NCI-H2171 (cell line): ENCODE results near the gene PRDM5.
"Not testable (repeated sequence)": the region's sequence is repeated elsewhere in the genome, so short reads cannot be mapped to it uniquely, and the experiment has no call there.

Experiments
- DNase-seq: peaks from one replicate; lab custom pipeline; 2025; lab: John Stamatoyannopoulos, UW

PRDM5 gene

DNA sequence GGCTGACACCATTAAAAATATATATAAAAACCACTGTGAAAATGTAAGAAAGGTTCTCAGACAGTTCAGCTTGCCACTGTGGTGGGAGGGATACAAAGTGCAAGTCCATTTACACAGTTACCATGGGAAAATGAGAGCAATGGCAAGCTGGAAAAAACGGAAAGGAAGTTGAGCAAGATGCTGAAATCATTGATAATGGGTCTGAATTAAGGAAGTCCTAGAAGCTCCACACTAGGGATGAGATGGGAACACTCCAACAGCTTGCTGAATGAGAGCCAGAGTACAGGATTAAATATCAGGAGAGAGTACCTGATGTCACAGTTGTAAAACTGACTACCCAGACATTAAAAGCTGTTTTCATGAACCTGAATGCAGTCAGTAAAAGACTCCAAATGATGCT, 218.6 kb downstream of the PRDM5 start:
- DNase-seq = no peak

DNA sequence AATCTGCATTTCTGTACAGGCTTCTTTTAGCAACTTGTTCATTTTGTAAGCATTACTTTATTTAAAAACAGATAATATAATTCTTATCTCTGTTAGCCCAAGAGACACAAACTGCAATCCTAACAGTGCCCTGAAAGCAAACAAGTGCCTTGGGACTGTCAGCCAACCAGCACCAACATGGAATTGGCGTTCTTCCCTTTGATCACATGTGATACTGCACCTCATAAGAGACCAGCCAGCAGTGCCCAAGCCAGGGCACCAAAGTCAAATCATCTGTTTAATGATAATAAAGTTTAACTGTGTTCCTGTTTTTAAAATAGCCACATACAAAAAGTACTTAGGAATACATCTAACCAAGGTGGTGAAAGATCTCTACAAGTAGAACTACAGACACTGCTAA, 223.2 kb downstream of the PRDM5 start:
- no peak for DNase-seq

DNA sequence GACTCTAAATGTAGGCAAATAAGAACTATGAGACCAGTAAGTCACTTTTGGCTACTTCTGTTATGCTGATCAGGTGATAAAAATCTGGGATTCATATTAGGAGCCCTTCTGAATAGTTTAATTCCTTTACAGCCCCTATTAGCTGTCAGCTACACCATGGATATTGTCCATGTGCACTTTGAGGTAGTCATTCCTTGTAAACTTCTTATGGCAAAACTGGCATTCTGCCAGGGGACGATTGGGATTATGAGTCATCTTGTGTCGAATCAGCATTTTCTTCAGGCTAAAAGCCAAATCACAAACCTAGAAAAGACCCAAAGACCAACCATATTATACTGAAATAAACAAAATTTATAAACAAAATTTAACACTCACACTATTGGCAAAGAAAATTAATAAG, 227.6 kb downstream of the PRDM5 start:
- DNase-seq = no peak

DNA sequence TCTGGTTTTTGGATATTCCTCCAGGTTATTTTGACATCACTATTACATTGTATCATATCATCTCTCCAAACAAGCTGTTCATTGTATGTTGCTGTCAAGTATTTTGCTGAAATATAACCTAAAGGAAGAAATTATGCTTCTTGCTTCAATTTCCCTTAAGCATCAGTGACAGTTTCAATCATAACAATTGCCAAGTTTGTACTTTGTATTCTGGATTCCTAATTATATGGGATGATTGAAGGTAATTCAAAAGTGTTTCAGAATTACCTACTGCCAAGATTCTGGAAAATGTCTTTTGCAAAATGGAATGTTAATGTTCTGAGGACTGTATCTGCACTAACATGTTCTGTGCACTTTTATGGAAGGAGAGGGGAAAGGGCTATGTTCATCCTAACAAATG, 228.7 kb downstream of the PRDM5 start:
- no peak for DNase-seq

DNA sequence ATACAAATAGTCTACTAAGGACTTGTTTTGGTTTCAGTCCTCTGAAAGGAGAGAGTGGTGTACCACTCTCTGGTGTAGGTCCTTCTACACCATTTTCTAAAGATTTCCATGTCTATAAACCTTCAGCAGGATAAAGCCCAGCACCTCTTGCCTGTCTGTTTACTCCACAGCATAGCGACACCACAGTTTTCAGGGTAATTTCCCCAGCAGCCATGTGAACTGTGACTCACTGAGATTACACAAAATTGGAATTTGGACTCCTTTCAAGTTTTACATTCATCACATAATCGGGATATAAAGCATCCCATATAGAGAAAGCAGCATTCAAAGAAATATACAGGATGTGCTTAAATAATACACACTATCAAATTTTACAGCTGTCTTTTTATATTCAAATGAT, 229.6 kb downstream of the PRDM5 start:
- no peak for DNase-seq

DNA sequence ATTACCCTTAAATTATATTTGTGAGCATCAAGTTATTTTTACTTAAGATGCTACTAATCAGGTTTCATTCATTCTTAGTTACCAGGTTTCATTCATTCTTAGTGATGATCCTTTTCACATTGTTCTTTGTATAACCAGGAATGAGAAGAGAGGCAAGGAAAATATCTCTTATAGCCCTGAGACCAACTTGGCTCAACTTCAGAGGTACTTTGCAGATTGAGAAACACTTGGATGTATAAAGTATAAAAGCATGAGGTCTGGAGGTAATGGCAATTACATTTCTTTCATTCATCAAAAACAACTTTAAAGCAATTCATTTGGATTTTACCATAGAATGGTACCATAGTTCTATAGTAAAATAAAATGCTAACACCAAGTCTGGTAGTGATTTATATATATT, 231.0 kb downstream of the PRDM5 start:
- no peak for DNase-seq

DNA sequence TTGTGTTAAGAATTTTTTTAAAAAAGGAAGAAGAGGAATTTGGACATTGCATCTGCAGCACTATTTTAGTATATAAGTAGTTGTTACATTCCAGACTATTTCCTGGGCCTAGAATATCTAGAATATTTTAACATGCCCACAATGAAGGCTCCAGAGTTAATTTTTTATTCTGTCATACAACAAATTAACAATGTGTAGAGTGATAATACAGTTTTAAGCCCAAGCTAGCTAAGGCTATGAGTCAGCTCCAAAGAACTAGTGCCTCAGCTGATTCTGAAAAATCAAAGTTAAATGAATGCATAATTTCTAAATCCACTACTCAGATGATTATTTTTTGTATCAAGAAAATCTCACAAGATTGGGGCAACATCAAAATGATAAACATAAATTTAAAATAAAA, 231.4 kb downstream of the PRDM5 start:
- no peak for DNase-seq

DNA sequence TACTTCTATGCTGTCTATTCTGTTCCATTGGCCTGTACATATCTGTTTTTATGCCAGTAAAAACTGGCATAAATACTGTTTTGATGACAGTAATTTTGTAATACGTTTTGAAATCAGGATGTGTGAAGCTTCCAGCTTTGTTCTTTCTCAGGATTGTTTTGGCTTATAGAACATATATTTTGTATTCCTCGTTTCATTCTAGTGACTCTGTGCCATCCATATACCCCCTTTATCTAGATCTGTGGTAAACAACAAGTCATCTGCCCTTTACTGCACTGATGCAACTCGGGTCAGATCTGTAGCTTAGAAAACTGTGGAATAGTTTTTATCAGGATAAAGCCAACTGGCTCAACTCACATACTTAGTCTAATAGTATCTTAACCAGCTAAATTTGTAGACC, 233.7 kb downstream of the PRDM5 start:
- no peak for DNase-seq

DNA sequence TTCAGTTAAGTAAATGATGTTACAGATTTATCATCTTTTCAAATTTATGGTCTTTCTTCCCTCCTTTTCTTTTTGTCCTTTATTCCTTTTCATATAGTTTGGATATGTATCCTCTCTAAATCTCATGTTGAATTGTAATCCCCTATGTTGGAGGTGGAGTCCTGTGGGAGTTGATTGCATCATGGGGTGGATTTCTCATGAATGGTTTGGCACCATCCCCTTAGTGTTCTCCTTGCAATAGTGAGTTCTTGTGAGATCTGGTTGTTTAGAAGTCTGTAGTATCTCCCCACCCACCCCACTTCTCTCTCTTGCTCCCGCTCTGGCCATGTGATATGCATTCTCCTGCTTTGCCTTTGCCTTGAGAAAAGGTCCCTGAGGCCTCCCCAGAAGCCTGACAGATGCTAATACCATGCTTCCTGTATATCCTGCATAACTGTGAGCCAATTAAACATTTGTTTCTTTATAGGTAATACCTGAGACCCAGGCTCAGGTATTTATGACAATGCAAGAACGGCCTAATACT, 236.7 kb downstream of the PRDM5 start:
- DNase-seq = no peak

DNA sequence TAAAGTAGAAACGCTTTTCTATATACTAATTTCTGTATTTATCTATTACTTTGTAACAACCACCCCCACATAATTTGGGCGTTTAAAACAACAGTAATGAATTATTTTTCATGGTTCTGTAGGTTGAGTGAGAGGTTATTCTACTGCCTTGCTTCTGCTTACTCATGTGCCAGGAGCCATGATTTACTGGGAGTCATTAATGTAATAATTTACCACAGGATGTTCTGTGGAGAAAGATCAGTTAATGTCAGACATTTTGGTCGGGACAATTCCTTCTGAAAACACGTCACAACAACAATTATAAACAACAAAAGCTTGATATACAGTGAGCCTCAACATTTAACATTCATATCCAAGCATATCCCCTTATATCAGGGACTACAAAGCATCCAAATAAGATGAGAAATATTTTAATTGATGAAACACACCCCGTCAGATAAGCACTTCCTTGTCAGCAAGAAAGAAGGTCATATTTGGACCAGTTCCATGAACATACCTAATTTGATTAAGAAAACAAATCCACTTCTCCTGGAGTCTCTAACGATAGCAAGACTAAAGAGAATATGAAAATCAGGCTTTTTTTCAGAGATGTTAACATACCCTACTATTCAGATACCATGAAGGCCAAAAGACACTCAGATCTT, 238.5 kb downstream of the PRDM5 start:
- DNase-seq = no peak

DNA sequence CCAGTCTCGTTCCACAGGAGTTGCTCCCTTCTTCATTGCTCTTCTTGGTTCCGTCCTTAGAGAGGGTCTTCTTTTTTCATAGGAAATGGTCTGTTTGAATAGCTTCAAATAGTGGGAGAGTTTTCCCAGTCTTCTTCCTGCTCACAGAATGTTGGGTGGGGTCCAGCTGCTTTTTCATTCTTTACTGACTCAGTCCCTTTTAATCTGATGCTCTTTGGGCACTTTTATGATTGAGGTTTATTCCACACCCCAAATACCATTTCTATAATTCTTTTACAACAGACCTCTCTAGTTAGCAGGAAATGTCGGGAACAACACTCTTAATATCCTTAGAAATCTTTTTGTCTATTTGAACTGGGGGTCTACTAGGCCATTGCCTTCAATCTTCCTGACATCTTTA, 239.5 kb downstream of the PRDM5 start:
- no peak for DNase-seq

DNA sequence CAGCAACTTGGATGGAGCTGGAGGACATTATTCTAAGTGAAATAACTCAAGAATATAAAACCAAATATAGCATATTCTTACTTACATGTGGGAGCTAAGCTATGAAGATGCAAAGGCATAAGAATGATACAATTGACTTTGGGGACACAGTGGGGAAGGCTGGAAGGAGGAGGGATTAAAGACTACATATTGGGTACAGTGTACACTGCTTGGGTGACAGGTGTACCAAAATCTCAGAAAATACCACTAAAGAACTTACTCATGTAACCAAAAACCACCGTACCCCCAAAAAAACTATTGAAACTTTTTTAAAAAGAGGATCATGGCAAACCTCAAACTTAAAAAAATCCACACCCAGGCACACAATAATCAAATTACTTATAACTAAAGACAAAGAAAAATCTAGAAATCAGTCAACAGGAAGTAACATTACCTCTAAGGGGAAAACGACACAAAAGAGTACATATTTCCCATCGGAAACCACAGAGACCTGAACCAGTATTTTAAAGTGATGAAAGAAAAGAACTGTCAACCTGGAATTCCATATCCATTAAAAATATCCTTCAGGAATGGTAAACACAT, 241.8 kb downstream of the PRDM5 start:
- no peak for DNase-seq

DNA sequence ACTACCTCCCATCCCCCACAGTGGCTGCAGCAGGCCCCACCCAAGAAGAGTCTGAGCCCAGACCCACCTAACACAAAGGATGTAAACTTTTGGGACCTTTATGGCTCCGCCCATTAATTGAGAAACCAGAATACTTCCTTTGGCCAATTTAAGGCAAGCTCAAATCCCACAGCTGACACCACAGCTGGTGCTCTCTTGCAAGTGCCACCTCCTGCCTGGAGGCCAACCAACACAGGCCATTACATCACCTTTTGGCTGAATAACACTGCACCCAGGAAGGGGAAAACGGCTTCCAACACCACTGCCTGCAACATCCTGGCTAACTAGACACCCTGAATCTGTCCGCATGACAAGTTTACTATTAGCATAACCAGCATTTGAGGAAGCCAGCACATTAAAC, 248.8 kb downstream of the PRDM5 start:
- no peak for DNase-seq

DNA sequence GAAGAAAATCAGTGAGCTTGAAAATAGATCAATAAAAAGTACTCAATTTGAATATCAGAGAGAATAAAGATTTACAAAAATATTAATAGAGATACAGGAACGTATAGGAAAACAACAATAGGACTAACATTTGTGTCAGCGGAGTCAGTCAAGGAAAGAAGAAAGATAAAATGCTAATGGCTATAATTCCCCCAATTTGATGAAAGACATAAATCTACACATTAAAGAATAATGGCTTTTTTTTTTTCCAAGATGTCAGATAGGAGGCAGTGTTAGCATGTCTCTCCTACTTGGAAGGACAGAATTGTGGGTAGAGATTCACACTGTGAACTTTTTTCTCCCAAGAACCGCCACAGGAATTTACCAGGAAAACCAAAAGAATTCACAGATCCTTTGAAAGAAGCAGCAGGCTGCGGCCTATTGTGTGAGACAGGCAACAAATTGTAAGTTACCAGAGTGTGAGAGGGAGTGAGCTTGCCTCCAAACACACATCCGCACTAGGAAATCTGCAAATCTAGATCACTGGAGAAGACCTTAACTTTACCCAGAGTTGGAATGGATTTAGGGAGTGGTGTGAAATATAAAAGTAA, 249.9 kb downstream of the PRDM5 start:
- no peak for DNase-seq

DNA sequence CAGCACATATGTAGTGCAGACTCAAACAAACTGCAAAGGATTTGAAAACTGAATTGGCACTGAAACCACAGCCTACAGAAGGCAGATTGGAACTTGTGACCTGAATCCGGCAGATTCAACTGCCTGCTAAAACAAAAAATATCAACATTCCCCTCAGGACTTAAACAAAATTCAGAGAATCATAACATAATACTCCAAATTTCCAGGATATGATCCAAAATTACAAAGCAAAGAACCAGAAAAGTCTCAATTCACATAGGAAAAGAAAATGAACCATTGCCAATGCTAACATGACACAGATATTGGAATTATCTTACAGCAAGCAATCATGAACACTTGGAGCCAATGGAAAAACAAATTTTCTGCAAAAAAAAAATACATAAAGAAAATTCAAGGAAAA, 250.4 kb downstream of the PRDM5 start:
- no peak for DNase-seq

DNA sequence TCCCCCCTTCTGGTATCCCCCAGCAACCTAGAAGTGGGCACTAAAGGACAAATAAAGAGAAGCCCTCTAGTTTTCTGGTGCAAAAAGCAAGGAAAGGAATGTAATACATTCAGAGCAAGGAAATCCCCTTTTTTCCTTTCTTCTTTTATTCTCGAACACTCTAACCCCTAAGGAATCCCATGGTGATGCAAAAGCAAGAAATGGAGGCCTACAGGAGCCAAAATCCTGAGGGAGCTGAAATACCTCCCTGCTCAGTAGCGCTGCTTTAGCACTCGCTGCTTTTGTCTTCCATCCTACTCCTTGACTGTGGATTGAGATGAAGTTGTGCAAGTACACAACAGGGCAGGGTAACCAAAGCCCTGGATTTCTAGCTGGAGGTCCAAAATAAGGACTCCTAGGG, 251.0 kb downstream of the PRDM5 start:
- no peak for DNase-seq

DNA sequence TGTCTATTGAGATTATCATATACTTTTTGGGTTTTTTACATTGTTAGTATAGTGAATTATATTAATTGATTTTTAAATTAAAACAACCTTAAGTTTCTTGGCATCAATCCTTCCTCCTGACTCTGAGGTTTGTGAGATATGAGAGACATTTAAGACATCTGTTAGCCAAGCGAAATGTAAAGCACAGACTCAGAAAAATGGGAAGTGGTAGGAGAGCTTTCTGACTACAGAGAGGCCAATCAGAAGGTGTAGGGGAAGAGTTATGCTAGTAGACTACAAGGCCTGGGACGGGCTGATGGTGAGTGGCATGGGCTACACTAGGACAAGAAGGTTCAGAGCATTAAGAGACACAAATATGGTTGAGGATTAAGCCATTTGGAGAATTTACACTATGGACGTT, 255.4 kb downstream of the PRDM5 start:
- DNase-seq = no peak

DNA sequence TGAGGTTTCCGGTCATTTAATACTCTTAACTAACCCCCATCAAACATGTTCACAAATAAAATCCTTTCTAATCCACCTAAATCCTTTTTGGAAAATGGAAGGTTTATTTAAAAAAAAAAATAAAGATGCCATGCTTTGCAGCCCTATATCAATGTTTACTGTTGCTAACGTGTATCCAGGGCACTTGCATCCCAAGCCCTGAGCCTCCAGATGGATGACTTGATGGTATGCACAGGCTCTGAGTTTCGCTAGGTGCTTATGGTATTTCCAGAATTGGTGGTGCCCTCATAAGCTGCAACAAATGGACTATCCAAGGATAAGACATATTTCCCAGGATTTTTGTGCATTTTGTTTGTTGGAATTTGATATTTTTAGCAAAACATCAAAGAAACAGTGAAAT, 257.7 kb downstream of the PRDM5 start:
- DNase-seq = no peak

DNA sequence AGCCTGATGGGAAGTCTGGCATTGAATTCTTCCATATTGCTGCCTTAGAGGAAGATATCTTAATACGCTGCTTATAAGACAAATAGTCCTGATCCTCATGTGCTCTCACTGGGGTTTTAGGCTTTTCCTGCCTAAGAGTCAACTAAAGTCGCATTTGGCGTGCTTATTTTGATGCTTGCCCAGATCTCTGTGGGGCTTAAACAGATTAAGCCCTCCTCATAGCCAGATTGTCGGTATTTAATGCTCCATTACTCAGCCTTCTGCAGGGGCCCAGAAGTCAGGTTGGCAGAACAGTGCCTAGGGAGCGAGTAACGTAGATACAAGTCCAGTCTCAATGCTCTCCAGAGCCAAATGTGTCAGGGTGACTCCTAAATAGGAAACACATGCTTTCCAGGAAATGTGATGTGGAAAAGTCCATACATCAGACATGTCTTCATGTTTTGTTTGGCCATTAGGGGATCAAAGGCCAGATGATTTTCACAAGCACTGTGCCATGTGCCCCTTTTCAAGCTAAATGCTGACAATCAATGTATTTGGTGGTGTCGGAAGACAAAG, 262.8 kb downstream of the PRDM5 start:
- no peak for DNase-seq

DNA sequence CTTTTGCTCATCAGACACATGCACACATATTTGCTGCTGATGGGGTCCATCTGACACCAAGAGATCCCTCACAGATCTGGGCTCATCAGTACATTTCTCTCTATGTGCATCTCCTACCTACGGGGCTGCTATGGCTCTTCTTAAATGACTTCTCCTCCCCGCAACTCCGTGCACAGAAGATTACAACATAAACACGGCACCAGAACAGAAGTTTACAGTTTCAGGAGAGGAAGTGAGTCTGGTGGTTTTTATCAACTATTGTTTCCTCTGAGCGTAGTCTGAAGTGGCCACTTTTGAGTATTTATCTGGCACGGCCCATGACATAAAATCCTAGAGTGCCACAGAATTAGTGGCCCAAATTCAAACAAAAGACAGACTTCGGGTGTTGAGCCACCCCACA, 263.8 kb downstream of the PRDM5 start:
- DNase-seq = no peak

DNA sequence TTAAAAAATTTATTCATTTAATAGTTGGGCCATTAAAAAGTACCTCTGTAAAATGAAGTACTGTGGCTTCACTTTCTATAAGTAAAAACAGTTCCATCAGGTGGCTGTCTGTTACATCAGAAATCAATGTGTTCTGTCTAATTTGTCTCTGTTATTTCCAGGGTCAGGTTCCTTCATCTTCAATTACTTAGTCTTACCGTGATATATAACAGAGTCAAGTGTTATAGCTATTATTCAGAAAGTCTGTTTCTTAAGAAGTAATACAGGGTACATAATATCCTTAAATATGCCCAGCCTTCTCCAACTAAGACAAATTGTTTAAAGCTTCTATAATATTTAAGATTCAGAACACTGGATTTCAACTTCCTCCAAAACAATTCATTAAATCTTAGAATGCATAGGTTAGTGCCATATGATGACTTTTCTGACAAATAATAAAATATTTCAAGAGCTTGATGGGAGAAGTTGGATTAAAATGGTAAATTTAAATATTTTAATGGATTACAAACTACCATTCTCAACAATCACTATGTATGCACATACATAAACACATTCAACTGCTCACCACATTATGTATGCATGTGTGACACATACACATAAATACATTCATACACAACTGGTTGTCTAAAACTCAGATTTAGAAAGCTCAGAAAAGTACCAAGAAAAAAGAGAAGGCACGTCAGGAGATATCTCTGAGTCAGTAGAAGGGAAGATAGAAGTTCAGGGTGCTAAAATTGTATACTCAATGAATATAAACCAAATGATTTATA, 268.5 kb downstream of the PRDM5 start:
- no peak for DNase-seq

DNA sequence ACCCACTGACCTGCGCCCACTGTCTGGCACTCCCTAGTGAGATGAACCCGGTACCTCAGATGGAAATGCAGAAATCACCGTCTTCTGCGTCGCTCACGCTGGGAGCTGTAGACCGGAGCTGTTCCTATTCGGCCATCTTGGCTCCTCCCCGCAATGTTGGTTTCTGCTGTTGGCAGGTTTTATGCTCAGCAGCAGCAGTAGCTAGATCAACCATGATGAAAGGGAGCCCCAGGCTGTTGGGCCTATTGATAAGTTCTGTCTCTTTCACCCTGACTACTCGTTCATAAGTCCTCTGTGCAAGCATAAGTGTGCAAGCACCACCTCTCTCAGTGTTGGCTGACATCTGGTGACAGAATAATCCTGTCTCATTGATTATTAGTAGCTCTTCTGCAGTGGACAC, 274.2 kb downstream of the PRDM5 start:
- not testable (repeated sequence) for DNase-seq
